Stimulated activated CD4-positive, alpha-beta T cell treated with anti-CD3 and anti-CD28 coated beads, TNF-alpha, amount 100 ng/mL, for 4 hours (primary cell): Measurements from ENCODE around the gene ICAM3.
A peak's percentile ranks its signal among the peaks of the same experiment; 100 is the strongest.

Source experiments
- DNase-seq, 3 experiments: peaks; one replicate each; pipeline ENCODE4 v3.0.0-alpha.2; 2020; ENCODE audit warnings: low read depth in 3 of 3

Gene ICAM3

DNA sequence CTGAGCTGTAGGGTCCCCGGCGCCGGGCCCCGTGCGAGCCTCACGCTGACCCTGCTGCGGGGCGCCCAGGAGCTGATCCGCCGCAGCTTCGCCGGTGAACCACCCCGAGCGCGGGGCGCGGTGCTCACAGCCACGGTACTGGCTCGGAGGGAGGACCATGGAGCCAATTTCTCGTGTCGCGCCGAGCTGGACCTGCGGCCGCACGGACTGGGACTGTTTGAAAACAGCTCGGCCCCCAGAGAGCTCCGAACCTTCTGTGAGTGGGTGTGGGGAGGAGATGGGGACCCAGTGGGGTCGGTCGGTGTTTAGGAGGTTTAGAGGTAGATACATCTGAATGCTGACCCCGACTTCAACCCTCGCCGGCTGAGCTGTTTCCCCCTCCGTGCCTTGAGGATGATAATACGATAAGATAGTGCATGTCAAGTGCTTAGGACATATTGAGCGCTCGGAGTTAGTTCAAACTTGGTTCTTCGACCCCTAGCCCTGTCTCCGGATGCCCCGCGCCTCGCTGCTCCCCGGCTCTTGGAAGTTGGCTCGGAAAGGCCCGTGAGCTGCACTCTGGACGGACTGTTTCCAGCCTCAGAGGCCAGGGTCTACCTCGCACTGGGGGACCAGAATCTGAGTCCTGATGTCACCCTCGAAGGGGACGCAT lies 47.7 kb downstream of the ICAM3 start:
- DNase-seq: no peak

GRCh38 chr19:10290876-10291553 lies 48.4 kb downstream of the ICAM3 start:
- DNase-seq: peak; percentile 22 to 48 (median 42)

DNA sequence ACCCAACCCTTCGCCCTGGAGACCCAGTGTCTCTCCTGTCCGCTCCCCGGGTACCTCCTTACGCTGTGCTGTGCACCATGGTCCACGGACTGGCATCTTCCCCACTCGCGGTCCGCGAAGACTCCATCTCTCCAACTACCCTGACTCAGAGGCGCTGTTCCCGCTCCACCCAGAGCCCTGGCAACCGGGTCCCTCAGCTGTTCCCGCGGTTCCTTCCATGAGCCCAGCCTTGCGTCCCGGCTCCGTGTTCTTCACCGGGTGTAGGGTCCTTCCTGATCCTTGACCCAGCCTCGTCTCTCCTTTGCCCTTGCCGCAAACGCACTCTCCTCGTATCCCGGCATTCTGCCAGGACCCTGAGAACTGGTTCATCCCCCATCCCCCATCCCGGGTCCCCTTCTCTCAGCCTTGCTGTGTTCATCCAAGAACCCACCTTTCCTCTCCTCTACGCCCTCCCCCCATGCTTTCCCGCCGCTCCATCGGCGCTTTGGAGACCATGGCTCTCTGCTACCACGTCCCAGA lies 49.0 kb downstream of the ICAM3 start:
- DNase-seq: no peak

DNA sequence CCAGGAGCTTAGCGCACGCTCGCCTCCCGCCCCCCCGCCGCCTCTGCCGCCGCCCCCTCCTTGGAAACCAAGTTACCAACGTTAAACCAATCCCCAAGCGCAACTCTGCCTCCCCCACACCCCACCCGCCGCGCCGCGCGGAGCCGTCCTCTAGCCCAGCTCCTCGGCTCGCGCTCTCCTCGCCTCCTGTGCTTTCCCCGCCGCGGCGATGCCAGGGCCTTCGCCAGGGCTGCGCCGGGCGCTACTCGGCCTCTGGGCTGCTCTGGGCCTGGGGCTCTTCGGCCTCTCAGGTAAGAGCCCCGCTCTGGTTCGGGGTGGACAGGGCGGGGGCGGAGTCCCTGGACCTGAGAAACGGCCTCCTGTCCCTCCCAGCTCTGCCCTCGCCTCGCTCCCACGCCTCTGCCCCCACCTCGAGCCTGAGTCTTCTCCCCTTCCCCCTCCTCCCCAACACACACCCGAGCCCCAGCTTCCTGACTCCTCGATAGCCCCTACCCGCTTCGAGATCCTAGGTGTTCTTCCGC lies 49.5 kb downstream of the ICAM3 start, which contains the start of gene ICAM5:
ICAM5 (plus strand) TSS at position 117 of the 521 bp plus-strand sequence; CDS start at position 209, 92 bp downstream.
- DNase-seq: peak; percentile 35 to 64 (median 61)

DNA sequence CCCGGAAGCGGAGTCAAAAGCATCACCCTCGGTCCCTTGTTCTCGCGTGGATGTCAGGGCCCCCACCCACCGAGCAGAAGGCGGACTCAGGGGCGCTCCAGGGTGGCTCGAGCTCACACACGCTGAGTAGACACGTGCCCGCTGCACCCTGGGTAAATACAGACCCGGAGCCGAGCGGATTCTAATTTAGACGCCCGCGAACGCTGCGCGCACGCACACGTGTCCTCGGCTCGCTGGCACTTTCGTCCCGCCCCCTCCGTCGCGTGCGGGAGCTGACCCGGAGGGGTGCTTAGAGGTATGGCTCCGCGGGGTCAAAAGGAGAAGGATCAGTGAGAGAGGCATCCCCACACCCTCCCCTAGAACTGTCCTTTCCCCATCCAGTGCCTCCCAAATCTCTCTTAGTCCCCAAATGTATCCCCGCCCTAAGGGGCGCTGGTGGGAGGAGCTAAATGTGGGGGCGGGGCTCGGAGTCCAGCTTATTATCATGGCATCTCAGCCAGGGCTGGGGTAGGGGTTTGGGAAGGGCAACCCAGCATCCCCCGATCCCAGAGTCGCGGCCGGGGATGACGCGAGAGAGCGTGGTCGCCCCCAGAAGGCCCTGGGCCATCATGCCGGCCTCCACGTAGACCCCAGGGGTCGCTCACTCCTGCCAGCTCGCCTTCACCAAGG lies 50.1 kb downstream of the ICAM3 start:
- peak in 2 of 3 experiments; percentile 50 to 54 for DNase-seq

DNA sequence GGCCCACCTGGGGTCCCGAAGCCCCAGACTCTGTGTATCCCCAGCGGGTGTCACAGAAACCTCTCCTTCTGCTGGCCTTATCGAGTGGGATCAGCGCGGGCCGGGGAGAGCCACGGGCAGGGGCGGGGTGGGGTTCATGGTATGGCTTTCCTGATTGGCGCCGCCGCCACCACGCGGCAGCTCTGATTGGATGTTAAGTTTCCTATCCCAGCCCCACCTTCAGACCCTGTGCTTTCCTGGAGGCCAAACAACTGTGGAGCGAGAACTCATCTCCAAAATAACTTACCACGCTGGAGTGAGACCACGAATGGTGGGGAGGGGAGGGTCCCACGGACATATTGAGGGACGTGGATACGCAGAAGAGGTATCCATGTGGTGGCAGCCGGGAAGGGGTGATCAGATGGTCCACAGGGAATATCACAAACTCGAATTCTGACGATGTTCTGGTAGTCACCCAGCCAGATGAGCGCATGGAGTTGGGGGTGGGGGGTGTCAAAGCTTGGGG lies 50.7 kb downstream of the ICAM3 start:
- peak in 1 of 3 experiments; percentile 24 for DNase-seq

DNA sequence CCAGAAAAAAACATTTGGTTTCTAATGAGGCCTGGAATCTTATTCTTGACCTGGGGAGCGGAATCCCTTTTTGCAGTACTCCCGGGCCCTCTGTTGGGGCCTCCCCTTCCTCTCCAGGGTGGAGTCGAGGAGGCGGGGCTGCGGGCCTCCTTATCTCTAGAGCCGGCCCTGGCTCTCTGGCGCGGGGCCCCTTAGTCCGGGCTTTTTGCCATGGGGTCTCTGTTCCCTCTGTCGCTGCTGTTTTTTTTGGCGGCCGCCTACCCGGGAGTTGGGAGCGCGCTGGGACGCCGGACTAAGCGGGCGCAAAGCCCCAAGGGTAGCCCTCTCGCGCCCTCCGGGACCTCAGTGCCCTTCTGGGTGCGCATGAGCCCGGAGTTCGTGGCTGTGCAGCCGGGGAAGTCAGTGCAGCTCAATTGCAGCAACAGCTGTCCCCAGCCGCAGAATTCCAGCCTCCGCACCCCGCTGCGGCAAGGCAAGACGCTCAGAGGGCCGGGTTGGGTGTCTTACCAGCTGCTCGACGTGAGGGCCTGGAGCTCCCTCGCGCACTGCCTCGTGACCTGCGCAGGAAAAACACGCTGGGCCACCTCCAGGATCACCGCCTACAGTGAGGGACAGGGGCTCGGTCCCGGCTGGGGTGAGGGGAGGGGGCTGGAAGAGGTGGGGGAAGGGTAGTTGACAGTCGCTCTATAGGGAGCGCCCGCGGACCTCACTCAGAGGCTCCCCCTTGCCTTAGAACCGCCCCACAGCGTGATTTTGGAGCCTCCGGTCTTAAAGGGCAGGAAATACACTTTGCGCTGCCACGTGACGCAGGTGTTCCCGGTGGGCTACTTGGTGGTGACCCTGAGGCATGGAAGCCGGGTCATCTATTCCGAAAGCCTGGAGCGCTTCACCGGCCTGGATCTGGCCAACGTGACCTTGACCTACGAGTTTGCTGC lies 52.4 kb downstream of the ICAM3 start, which contains the start of gene ICAM4:
ICAM4 (plus strand) TSS at position 153 of the 935 bp plus-strand sequence; CDS start at position 211, 58 bp downstream.
- no peak for DNase-seq

- no peak for DNase-seq
Measured at GRCh38 chr19:10285393-10285792, 54.0 kb downstream of the ICAM3 start.

DNA sequence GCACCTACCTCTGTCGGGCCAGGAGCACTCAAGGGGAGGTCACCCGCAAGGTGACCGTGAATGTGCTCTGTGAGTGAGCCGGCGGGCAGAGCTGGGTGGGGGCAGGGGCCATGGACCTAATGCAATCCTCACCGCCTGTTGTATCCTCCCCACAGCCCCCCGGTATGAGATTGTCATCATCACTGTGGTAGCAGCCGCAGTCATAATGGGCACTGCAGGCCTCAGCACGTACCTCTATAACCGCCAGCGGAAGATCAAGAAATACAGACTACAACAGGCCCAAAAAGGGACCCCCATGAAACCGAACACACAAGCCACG lies 54.5 kb downstream of the ICAM3 start:
- DNase-seq: no peak

- no peak for DNase-seq
Measured at GRCh38 chr19:10284065-10284959, 55.1 kb downstream of the ICAM3 start.
